ENCODE data around the gene OVCA2. TPM values are rescaled to one million over a fixed set of nuclear protein-coding genes. Genes with fewer than 3 reads are reported as not detected.

OVCA2 gene
- total RNA-seq, 1 experiment from 2014 or later, result 47.3 TPM

GRCh38 chr17:2063261-2064146 lies 21.7 kb downstream of the OVCA2 start:
- no peak for DNase-seq (ENCODE audit: extremely low read depth, low read depth)

GRCh38 chr17:2064147-2064489 lies 22.3 kb downstream of the OVCA2 start:
- DNase-seq (ENCODE audit: extremely low read depth, low read depth), result no peak

- no peak for DNase-seq (ENCODE audit: extremely low read depth, low read depth)
Measured at GRCh38 chr17:2064520-2064971, 22.7 kb downstream of the OVCA2 start.

GRCh38 chr17:2064980-2065785 lies 23.4 kb downstream of the OVCA2 start:
- DNase-seq (ENCODE audit: extremely low read depth, low read depth), result no peak

GRCh38 chr17:2065949-2066400 lies 24.2 kb downstream of the OVCA2 start:
- DNase-seq (ENCODE audit: extremely low read depth, low read depth), result no peak

- DNase-seq (ENCODE audit: extremely low read depth, low read depth), result no peak
Measured at GRCh38 chr17:2067048-2067561, 25.3 kb downstream of the OVCA2 start.

- no peak for DNase-seq (ENCODE audit: extremely low read depth, low read depth)
Measured at GRCh38 chr17:2067608-2068024, 25.8 kb downstream of the OVCA2 start.

GRCh38 chr17:2068031-2068518 lies 26.3 kb downstream of the OVCA2 start:
- no peak for DNase-seq (ENCODE audit: extremely low read depth, low read depth)

- no peak for DNase-seq (ENCODE audit: extremely low read depth, low read depth)
Measured at GRCh38 chr17:2068519-2069051, 26.8 kb downstream of the OVCA2 start.

- no peak for DNase-seq (ENCODE audit: extremely low read depth, low read depth)
Measured at GRCh38 chr17:2070241-2071023, 28.6 kb downstream of the OVCA2 start.

- DNase-seq (ENCODE audit: extremely low read depth, low read depth), result no peak
Measured at GRCh38 chr17:2071024-2071385, 29.2 kb downstream of the OVCA2 start.

GRCh38 chr17:2071455-2072281 lies 29.8 kb downstream of the OVCA2 start:
- no peak for DNase-seq (ENCODE audit: extremely low read depth, low read depth)

GRCh38 chr17:2074919-2075318 lies 33.1 kb downstream of the OVCA2 start:
- DNase-seq (ENCODE audit: extremely low read depth, low read depth), result no peak

- DNase-seq (ENCODE audit: extremely low read depth, low read depth), result no peak
Measured at GRCh38 chr17:2075336-2076086, 33.7 kb downstream of the OVCA2 start.

GRCh38 chr17:2076087-2076984 lies 34.5 kb downstream of the OVCA2 start:
- DNase-seq (ENCODE audit: extremely low read depth, low read depth), result no peak

GRCh38 chr17:2077040-2077439 lies 35.2 kb downstream of the OVCA2 start:
- DNase-seq (ENCODE audit: extremely low read depth, low read depth), result no peak

GRCh38 chr17:2081564-2081963 lies 39.7 kb downstream of the OVCA2 start:
- DNase-seq (ENCODE audit: extremely low read depth, low read depth), result no peak
